Uterus (tissue), 4 donors: ENCODE data around the gene AGBL4. TPM values are rescaled to one million over a fixed set of nuclear protein-coding genes. Genes with fewer than 3 reads are reported as not detected.

Experiments
- DNase-seq, 2 donors: peaks; one replicate each; pipeline ENCODE4 v3.0.0-alpha.2; 2019 to 2020
- H3K27ac ChIP-seq, 2 donors: fragments of 200-600 bp; sonication (generic); 1 replicate in 1 of 2; 2 replicates in 1 of 2; pipeline ENCODE4 v1.5.1; 2016 to 2018
- H3K27me3 ChIP-seq, 2 donors: fragments of 200-600 bp; sonication (generic); one replicate each; pipeline ENCODE4 v1.5.1; 2018 to 2019; ENCODE audit warnings: control low read depth in 1 of 2
- H3K36me3 ChIP-seq, 2 donors: fragments of 200-600 bp; sonication (generic); one replicate each; pipeline ENCODE4 v1.5.1; 2019; ENCODE audit warnings: control low read depth in 1 of 2
- H3K4me1 ChIP-seq, 2 donors: fragments of 200-600 bp; sonication (generic); one replicate each; pipeline ENCODE4 v1.5.1; 2018 to 2019; ENCODE audit warnings: control low read depth in 1 of 2
- H3K4me3 ChIP-seq, 2 donors: fragments of 200-600 bp; sonication (generic); 1 replicate in 1 of 2; 2 replicates in 1 of 2; pipeline ENCODE4 v1.5.1; 2018 to 2019; ENCODE audit warnings: mild to moderate bottlenecking in 1 of 2
- H3K9me3 ChIP-seq, 2 donors: fragments of 200-600 bp; sonication (generic); one replicate each; pipeline ENCODE4 v1.5.1; 2019; ENCODE audit warnings: control low read depth in 1 of 2
- CTCF ChIP-seq, 4 experiments: fragments of 200-600 bp in 2 of 4; fragments of 450-650 bp in 2 of 4; sonication (generic) in 2 of 4; IDR thresholded peaks; one replicate each; pipeline ENCODE4 v1.5.1; 2016 to 2019; ENCODE audit warnings: antibody characterized with exemption in 4 of 4, mild to moderate bottlenecking in 2 of 4, moderate library complexity in 1 of 4
- POLR2A ChIP-seq, 2 donors: fragments of 450-650 bp; IDR thresholded peaks; one replicate each; pipeline ENCODE4 v1.6.1; 2016; ENCODE audit warnings: antibody characterized with exemption in 2 of 2, mild to moderate bottlenecking in 1 of 2, moderate library complexity in 1 of 2
- intact Hi-C: fragments of 100-400 bp; cut with DNase I; formaldehyde crosslinking; loops from one replicate; pipeline ENCODE4 v1.15.1; 2023; ENCODE audit warnings: low total_unique reads
- total RNA-seq, 4 donors: library from RNA; depleted of rRNA in 3 of 4; stranded (reverse); fragments of >200 nt in 3 of 4; gene quantifications; one replicate each; pipeline versions ENCODE4 v1.1.0 to v1.2.4, GENCODE V29; 2014 to 2023
- donor health status: DM: yes; HTN: yes; CAD: no.

The AGBL4 gene
- total RNA-seq, 4 donors from 2014 or later = 0.85 to 1.9 TPM; not detected in 2

GRCh38 chr1:48608882-48609281 lies 1414.9 kb downstream of the AGBL4 start:
- no peak for DNase-seq
- no peak for TF ChIP-seq POLR2A (IDR thresholded peaks at IDR 0.05)
- no peak for TF ChIP-seq CTCF (IDR thresholded peaks at IDR 0.05)
- no peaks in the 10 kb centered on the region for H3K9me3 ChIP-seq
- no peaks in the 10 kb centered on the region for H3K27me3 ChIP-seq
- no peak overlapping the region for H3K4me3 ChIP-seq
- intact Hi-C loops = no loop called here
- H3K4me1 ChIP-seq = no peaks in the 10 kb centered on the region
- no peaks in the 10 kb centered on the region for H3K36me3 ChIP-seq
- H3K27ac ChIP-seq = no peak overlapping the region

- no peaks in the 10 kb centered on the region for H3K4me1 ChIP-seq
- intact Hi-C loops = no loop called here
- DNase-seq = no peak
- no peak overlapping the region for H3K4me3 ChIP-seq
- TF ChIP-seq CTCF (IDR thresholded peaks at IDR 0.05) = no peak
- TF ChIP-seq POLR2A (IDR thresholded peaks at IDR 0.05) = no peak
- no peaks in the 10 kb centered on the region for H3K36me3 ChIP-seq
- no peaks in the 10 kb centered on the region for H3K9me3 ChIP-seq
- H3K27me3 ChIP-seq = no peaks in the 10 kb centered on the region
- no peak overlapping the region for H3K27ac ChIP-seq
Measured at GRCh38 chr1:48603222-48603621, 1420.5 kb downstream of the AGBL4 start.

- Histone ChIP-seq H3K4me1 (no peaks in the 10 kb centered on the region), H3K27ac (no peak overlapping the region), H3K36me3 (no peaks in the 10 kb centered on the region), H3K27me3 (no peaks in the 10 kb centered on the region), H3K9me3 (no peaks in the 10 kb centered on the region), H3K4me3 (no peak overlapping the region)
- intact Hi-C loops = no loop called here
- no peak for TF ChIP-seq CTCF (IDR thresholded peaks at IDR 0.05)
- TF ChIP-seq POLR2A (IDR thresholded peaks at IDR 0.05) = no peak
- no peak for DNase-seq
Measured at GRCh38 chr1:48602349-48602748, 1421.4 kb downstream of the AGBL4 start.

GRCh38 chr1:48600182-48600581 lies 1423.6 kb downstream of the AGBL4 start:
- intact Hi-C loops = no loop called here
- TF ChIP-seq CTCF (IDR thresholded peaks at IDR 0.05) = no peak
- no peak for TF ChIP-seq POLR2A (IDR thresholded peaks at IDR 0.05)

GRCh38 chr1:48597663-48598062 lies 1426.1 kb downstream of the AGBL4 start:
- Histone ChIP-seq H3K9me3 (no peaks in the 10 kb centered on the region), H3K4me3 (no peak overlapping the region), H3K27ac (no peak overlapping the region), H3K36me3 (no peaks in the 10 kb centered on the region), H3K4me1 (no peaks in the 10 kb centered on the region), H3K27me3 (no peaks in the 10 kb centered on the region)
- intact Hi-C loops = no loop called here
- DNase-seq = no peak
- TF ChIP-seq POLR2A (IDR thresholded peaks at IDR 0.05) (no peak), CTCF (IDR thresholded peaks at IDR 0.05) (no peak)

More at GRCh38 chr1:48600182-48600581, 1423.6 kb downstream of the AGBL4 start:
- Histone ChIP-seq H3K4me3 (no peak overlapping the region), H3K27me3 (no peaks in the 10 kb centered on the region), H3K36me3 (no peaks in the 10 kb centered on the region), H3K27ac (no peak overlapping the region), H3K9me3 (no peaks in the 10 kb centered on the region), H3K4me1 (no peaks in the 10 kb centered on the region)
- no peak for DNase-seq
